HepG2 (cell line): ENCODE measurements around the gene ACOT8. TPM values are rescaled to one million over a fixed set of nuclear protein-coding genes. Genes with fewer than 3 reads are reported as not detected.

Experiments
- ARNT ChIP-seq: fragments of 450-650 bp; IDR thresholded peaks from 2 replicates; pipeline ENCODE4 v1.6.1; 2017
- ATF7 ChIP-seq, 2 experiments: fragments of 450-650 bp in 1 of 2; sonication (generic) in 1 of 2; formaldehyde crosslinking in 1 of 2; IDR thresholded peaks; 2 replicates each; pipeline versions ENCODE4 v1.4.0 to v1.6.1; 2016 to 2020; ENCODE audit warnings: antibody characterized with exemption in 1 of 2, mild to moderate bottlenecking in 1 of 2, missing genetic modification reagents in 1 of 2
- BCL3 ChIP-seq: sonication (generic); formaldehyde crosslinking; IDR thresholded peaks from 2 replicates; pipeline ENCODE4 v1.5.1; 2020; ENCODE audit warnings: mild to moderate bottlenecking, missing genetic modification reagents, moderate library complexity
- E2F5 ChIP-seq: sonication (generic); formaldehyde crosslinking; conservative IDR thresholded peaks from 2 replicates; pipeline ENCODE4 v1.4.0; 2020; ENCODE audit warnings: missing genetic modification reagents
- GMEB2 ChIP-seq: IDR thresholded peaks from 2 replicates; pipeline ENCODE4 v1.6.1; 2016; ENCODE audit warnings: missing biosample characterization, missing genetic modification reagents, low read depth
- GPN1 ChIP-seq: sonication (generic); formaldehyde crosslinking; IDR thresholded peaks from 2 replicates; pipeline ENCODE4 v1.5.1; 2020; ENCODE audit warnings: missing genetic modification reagents, borderline replicate concordance
- HNF4A ChIP-seq: sonication (generic); formaldehyde crosslinking; IDR thresholded peaks from 2 replicates; pipeline ENCODE4 v1.4.0; 2020; ENCODE audit warnings: missing genetic modification reagents
- MAX ChIP-seq: IDR thresholded peaks from 2 replicates; pipeline ENCODE4 v1.6.1; 2012; ENCODE audit warnings: inconsistent platforms
- RAD51 ChIP-seq: fragments of 450-650 bp; IDR thresholded peaks from 2 replicates; pipeline ENCODE4 v1.6.1; 2016; ENCODE audit warnings: borderline replicate concordance
- SIX1 ChIP-seq: sonication (generic); formaldehyde crosslinking; IDR thresholded peaks from 2 replicates; pipeline ENCODE4 v1.4.0; 2020; ENCODE audit warnings: missing genetic modification reagents, borderline replicate concordance
- SMAD3 ChIP-seq: sonication (generic); formaldehyde crosslinking; IDR thresholded peaks from 2 replicates; pipeline ENCODE4 v1.4.0; 2020; ENCODE audit warnings: missing genetic modification reagents
- SNAPC4 ChIP-seq: sonication (generic); formaldehyde crosslinking; IDR thresholded peaks from 2 replicates; pipeline ENCODE4 v1.4.0; 2020; ENCODE audit warnings: mild to moderate bottlenecking, missing genetic modification reagents
- SP4 ChIP-seq: sonication (generic); formaldehyde crosslinking; IDR thresholded peaks from 2 replicates; pipeline ENCODE4 v1.8.1; 2023; ENCODE audit warnings: mild to moderate bottlenecking, missing genetic modification reagents
- SRSF4 ChIP-seq: fragments of 200-400 bp; formaldehyde crosslinking; IDR thresholded peaks from one replicate; pipeline ENCODE4 v1.6.1; 2018; ENCODE audit warnings: mild to moderate bottlenecking, low read depth, low read length, moderate library complexity; ENCODE audit not compliant: poor library complexity, severe bottlenecking
- ZBTB33 ChIP-seq: sonication (generic); formaldehyde crosslinking; IDR thresholded peaks from 2 replicates; pipeline ENCODE4 v1.4.0; 2020; ENCODE audit warnings: missing genetic modification reagents
- ZNF713 ChIP-seq: sonication (generic); formaldehyde crosslinking; IDR thresholded peaks from 2 replicates; pipeline ENCODE4 v1.4.0; 2020; ENCODE audit warnings: mild to moderate bottlenecking, missing genetic modification reagents
- ZNF883 ChIP-seq: sonication (generic); formaldehyde crosslinking; IDR thresholded peaks from 2 replicates; pipeline ENCODE4 v1.5.1; 2020; ENCODE audit warnings: mild to moderate bottlenecking, missing genetic modification reagents; ENCODE audit errors: not compliant biosample characterization
- polyA plus RNA-seq, 8 experiments: library from polyadenylated mRNA; depleted of rRNA in 3 of 8; stranded (reverse) in 7 of 8; unstranded in 1 of 8; fragments of >200 nt; fragmentation: Illumina TruSeq in 4 of 8; extraction: Trizol in 4 of 8; gene quantifications; 2 replicates each; pipeline versions ENCODE4 v1.2.1 to v1.2.3, GENCODE V29; 2011 to 2016; ENCODE audit warnings: low read depth in 4 of 8, missing spikeins in 1 of 8, mixed read lengths in 1 of 8; ENCODE audit not compliant: insufficient read depth in 1 of 8
- total RNA-seq, 5 experiments: library from RNA; depleted of rRNA; stranded (reverse); fragments of >200 nt; fragmentation: Illumina TruSeq; extraction: Trizol; gene quantifications; 2 replicates each; pipeline ENCODE4 v1.2.3, GENCODE V29; 2016; ENCODE audit warnings: low read depth in 1 of 5

ACOT8 gene
- total and polyA plus RNA-seq, 2 of the 13 experiments (the other 11 are each of a cell fraction or from before 2014, with no cell fraction given) = 31.4 to 45.5 TPM

- TF ChIP-seq GMEB2 (0 out of 2 replicates have a peak, but pooled peaks have one; percentile 22), SRSF4 (no peak), SNAPC4 (peak; percentile 79), RAD51 (no peak), ZNF883 (CRISPR knock-in tag) (peak; percentile 72), HNF4A (peak; percentile 66), MAX (peak; percentile 75), GPN1 (CRISPR knock-in tag) (0 out of 2 replicates have a peak, but pooled peaks have one; percentile 59), ZNF713 (CRISPR knock-in tag) (0 out of 2 replicates have a peak, but pooled peaks have one; percentile 36), ARNT (no peak), SIX1 (CRISPR knock-in tag) (peak; percentile 47), SP4 (CRISPR knock-in tag) (peak; percentile 84), BCL3 (CRISPR knock-in tag) (peak; percentile 89), E2F5 (no peak), ZBTB33 (CRISPR knock-in tag) (no peak; the same call in 1 of the 2 replicates), SMAD3 (peak; percentile 88), ATF7 (IDR thresholded peaks at IDR 0.05) (no peak), ATF7 (CRISPR knock-in tag; IDR thresholded peaks at IDR 0.05) (no peak; the same call in 1 of the 2 replicates)
Measured at GRCh38 chr20:45857114-45857881, at the start of gene ACOT8, which contains the start of gene ZSWIM3 (continued).
